Measurements from ENCODE around the gene TBL1X.

GRCh38 chrX:9569876-9570301 lies 105.0 kb downstream of the TBL1X start:
- TF ChIP-seq CTCF (IDR thresholded peaks at IDR 0.05), result no peak
- no peak for TF ChIP-seq POLR2A (IDR thresholded peaks at IDR 0.05)

Data from adrenal gland (tissue), 5 donors.